Smooth muscle cell of the brain vasculature (primary cell): ENCODE data around the gene BLVRA.
"Not testable (repeated sequence)": the region's sequence is repeated elsewhere in the genome, so short reads cannot be mapped to it uniquely, and the experiment has no call there.

Source experiments
- DNase-seq: peaks from one replicate; pipeline ENCODE4 v3.0.0-alpha.2; 2012; ENCODE audit warnings: low read depth, low spot score

The BLVRA gene

DNA sequence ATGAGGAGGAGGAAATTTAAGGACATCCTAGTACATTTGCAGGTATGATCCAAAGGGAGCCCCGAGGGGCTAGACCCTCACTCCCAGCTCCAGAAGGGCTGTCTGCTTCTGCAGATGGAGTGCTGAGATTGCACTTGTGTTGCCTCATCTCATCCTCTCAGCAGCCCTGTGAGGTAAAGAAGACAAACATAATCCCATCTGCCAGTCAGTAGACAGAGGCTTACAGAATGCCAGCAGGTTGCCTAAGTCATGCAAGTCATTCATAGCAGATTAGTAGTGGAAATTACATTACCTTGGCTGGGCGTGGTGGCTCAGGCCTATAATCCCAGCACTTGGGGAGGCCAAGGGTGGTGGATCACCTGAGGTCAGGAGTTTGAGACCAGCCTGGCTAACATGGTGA, 45.4 kb downstream of the BLVRA start:
- no peak for DNase-seq

DNA sequence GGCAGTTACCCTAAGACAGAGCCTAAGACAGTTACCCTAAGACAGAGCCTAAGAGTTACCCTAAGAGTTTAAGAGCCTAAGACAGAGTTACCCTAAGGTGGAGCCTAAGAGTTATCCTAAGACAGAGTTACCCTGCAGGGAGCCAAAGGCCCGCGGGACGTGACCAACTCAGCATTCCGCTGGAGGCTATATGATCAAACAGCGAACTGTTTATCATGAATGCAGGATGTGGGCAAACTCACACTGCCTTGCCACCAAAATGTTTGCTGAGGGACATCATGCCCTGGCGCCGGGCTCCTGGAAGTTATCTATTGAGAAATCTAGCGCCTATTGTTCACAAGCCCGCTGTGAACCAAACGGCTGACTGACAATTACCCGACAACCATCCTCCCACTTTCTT, 49.9 kb downstream of the BLVRA start:
- no peak for DNase-seq

DNA sequence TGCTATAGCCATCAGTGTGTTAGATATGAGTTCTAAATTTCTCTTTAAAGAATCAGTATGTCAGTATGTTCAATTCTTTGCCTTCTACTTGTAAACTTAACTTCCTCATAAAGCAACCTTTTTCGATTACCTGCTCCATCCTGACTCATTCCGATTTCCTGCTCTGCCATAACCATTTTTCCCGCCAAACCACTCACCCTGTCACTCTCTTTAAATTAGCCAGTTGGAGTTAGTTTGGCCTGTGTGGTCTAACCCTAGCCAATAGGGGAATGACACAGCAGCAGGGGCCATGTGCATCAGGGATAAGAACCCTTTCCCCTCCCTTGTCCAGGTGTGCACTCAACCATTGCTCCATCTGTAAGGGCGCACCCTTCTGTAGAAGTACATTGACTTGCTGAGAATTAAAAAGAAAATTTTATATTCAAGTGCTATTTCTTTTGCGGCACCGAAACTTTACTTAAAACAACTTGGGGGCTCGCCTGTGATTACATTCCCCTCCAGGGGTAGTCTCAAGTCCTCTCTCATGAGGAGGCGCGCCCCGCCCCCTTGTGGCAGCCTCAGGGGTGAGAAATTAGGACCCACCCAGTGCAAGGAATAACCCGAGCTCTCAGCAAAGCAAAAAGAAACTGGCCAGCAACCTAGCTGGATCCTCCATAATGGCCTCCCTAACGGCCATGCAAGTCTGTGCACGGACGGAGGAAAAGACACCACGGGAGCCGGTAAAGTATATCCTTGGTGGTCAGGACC, 51.9 kb downstream of the BLVRA start:
- DNase-seq, result not testable (repeated sequence)

GRCh38 chr7:43815373-43815772, 56.9 kb downstream of the BLVRA start:
- no peak for DNase-seq

GRCh38 chr7:43816046-43816797, 57.7 kb downstream of the BLVRA start:
- DNase-seq, result not testable (repeated sequence)

DNA sequence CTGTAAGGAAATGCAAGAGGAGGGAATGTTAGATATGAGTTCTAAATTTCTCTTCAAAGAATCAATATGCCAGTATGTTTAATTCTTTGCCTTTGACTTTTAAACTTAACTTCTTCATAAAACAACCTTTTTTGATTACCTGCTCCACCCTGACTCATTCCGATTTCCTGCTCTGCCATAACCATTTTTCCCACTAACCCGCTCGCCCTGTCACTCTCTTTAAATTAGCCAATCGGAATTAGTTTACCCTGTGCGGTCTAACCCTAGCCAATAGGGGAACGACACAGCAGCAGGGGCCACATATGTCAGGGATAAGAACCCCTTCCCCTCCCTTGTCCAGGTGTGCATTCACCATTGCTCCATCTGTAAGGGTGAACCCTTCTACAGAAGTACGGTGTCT, 64.9 kb downstream of the BLVRA start:
- DNase-seq, result not testable (repeated sequence)

DNA sequence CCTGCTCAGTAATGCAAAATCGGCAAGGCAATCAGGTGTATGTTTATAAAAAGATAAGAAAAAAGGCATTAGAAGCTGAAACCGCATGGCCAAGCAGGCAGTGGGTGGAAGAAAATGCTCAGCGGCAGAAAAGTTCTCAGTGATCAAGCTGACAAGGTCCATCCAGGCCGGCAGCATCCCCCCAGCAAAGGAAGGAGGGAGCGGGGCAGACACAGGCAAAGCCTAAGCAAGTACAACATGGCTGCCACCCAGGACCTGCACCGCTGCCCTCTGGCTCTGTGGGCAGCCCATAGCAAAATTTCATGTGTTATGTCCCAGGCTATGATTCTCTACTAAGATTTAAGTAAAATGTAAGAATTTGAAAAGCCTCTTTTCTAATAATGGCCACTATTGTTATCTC, 65.5 kb downstream of the BLVRA start:
- no peak for DNase-seq

DNA sequence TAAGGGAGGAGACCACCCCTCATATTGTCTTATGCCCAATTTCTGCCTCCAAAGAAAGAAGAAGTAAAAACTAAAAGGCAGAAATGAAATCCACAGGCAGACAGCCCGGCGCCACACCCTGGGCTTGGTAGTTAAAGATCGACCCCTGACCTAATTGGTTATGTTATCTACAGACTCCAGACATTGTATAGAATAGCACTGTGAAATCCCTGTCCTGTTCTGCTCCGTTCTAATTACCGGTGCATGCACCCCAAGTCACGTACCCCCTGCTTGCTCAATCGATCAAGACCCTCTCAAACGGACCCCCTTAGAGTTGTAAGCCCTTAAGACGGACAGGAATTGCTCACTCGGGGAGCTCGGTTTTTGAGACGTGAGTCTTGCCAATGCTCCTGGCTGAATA, 66.0 kb downstream of the BLVRA start:
- DNase-seq, result not testable (repeated sequence)

DNA sequence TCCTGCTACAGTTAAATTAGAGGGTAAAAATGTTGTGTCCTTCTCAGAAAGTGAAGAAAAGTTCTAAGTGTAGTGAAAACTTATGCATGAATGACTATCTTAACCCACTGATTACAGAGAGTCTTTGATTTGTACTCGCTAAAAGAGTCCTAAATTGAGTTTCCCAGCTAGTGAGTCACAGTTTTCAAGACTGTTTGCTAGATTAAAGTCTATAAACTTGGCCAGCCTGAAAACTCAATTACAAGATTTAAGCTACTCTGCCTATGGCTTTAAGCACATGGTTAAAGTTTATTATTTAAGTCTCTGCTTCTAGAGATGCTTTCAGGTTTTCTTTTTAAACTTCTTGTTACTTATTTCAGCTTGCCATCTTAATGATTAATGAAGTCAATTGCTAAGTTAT, 66.5 kb downstream of the BLVRA start:
- no peak for DNase-seq

- DNase-seq, result no peak
These were observed 66.9 kb downstream of the BLVRA start for GRCh38 chr7:43825391-43825808.

- not testable (repeated sequence) for DNase-seq
These were observed 72.4 kb downstream of the BLVRA start for GRCh38 chr7:43830917-43831316.

DNA sequence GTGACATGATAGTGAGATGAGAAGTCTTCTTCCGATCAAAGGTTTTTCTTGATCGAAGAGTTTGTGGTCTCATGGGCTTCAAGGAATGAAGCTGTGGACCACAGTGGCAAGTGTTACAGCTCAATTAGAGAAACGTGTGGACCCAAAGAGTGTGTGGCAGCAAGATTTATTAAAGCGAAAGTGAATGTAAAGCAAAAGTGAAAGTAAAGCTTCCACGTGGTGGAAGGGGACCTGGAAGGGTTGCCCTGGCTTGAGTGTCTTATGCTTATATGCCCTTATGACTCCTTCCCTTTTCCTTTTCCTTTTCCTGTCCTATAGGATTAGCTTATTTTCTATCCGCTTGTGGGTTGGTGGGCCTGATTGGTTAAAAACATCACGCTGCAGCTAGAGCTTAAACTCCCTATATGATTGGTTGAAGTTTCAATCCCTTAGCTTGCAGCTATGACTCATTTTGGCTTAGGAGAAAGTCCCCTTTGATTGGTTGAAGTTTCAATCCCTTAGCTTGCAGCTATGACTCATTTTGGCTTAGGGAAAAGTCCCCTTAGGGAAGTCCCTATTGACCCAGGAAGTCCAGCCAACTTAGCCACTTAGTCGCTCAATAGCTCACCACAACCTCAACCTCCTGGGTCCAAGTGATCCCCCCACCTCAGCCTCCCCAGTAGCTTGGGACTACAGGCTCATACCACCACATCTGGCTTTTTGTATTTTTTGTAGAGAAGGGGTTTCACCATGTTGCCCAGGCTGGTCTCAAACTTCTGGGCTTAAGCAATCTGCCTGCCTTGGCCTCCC, 76.2 kb downstream of the BLVRA start:
- DNase-seq, result no peak

DNA sequence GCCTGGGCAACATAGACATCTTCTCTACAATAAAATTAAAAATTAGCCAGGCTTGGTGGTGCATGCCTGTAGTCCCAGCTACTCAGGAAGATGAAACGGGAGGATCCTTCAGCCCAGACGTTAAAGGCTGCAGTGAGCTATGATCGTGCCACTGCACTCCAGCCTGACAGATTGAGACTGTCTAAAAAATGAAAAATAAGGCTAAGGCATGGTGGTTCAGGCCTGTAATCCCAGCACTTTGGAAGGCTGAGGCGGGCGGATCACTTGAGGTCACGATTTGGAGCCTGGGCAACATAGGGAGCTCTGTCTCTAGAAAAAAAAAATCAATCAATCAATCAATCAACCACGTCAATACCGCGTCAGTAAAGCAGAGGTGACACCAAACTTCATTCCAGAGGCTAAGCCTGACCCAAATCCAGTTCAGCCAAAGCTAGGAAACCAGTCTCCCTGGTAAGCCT, 79.8 kb downstream of the BLVRA start:
- no peak for DNase-seq

DNA sequence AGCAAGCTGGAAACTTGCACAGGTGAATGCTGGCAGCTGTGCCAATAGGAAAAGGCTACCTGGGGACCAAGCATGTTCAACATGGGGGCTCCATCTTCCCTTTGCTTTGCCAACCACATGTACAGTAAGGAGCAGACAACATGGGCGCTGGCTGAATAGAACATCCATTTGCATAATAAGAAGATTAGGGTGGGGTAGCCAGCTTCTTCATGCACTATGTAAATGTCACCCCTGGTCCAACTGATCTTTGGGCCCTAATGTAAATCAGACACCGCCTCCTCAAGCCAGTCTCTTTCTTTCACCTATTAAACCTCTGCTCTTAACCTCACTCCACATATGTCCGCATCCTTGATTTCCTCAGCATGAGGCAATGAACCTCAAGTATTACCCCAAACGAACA, 84.8 kb downstream of the BLVRA start:
- no peak for DNase-seq

DNA sequence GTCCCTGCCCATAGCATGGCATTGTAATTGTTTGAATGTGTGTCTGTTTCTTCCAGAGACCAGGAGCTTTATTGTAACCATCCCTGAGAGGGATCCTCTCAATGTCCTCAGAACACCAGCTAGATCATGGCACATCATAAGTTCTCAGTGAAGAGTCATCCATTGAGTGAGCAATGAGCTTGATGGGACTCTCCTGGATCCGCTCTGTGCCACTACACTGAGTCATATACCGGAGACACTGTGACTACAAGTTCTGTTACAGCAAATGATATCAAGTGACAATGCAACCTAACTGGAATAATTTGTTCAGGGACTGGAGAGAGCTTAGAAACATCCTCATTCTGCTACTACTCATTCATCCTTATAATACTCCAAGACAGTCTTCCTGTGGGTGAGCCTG, 85.8 kb downstream of the BLVRA start:
- DNase-seq, result no peak

DNA sequence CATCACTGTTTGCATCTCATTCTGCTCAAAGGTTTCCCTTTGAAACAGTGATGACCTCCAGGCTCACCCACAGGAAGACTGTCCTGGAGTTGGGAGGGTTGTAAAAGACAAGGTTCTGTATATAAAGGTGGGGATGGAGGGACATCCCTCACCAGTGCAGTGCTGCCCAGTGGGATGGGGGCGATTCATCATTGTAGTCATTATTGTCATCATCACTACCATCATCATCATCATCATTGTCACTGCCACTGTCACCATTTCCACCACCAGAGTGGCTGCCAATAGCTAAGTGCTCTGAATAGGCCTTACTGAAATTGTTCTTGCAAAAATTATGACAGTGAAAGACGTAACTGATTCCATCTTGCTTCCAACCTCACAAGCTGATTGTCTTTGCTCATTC, 86.2 kb downstream of the BLVRA start:
- DNase-seq, result no peak

GRCh38 chr7:43847496-43847895, 89.0 kb downstream of the BLVRA start:
- DNase-seq, result no peak

DNA sequence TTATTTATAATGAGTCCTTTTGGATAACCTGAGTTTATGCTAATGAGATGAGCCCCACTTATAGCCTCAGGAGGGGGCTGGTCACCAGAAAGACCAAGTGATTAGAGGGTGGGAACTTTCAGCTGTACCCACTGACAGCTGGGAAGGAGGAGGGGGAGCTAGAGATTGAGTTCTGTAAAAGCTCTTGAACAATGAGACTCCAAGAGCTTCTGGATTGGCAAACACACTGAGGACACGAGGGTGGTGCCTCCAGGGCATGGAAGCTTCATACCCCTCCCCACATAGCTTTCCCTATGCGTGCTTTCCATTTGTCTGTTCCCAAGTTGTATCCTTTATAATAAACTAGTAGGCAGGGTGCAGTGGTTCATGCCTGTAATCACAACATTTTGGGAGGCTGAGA, 90.6 kb downstream of the BLVRA start:
- DNase-seq, result no peak

DNA sequence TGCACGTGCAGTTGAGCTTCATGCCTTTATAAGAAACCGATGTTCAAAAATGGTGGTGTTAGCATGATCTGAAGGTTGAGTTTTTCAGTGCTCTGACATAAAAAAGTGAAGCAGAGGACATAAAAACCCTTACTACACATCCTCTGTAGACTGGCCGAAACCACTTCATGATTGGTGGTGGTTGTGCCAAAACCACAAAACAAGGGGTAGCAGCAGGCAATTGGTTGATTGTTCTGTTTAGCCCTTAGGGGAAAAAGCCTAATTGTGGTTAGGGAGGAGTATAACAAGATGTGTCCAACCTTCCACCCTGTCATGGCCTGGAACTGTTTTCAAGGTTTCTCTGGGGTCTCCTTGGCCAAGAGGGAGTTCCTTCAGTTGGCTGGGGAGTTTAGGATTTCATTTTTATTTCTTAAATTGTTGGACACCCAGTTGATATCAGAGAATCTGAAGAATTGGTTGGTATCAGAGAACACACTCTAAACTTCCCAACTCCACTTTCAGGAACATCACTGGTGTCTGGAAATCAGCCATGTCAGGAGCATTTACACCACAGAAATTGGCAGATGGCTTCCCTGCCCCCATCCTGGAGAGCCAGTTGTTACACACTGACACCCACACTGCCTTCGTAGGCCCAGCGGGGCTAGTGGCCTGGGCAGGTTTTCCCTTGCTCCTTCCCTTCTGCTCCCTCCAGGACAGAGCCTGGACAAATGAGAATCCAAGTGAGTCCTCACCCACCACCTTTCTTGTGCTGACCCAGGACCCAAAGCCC, 92.1 kb downstream of the BLVRA start:
- no peak for DNase-seq

- no peak for DNase-seq
These were observed 93.3 kb downstream of the BLVRA start for GRCh38 chr7:43851805-43852204.

- DNase-seq, result no peak
These were observed 96.7 kb downstream of the BLVRA start for GRCh38 chr7:43855176-43855575.

GRCh38 chr7:43856316-43856715, 97.8 kb downstream of the BLVRA start:
- no peak for DNase-seq
